A673 (cell line): ENCODE results near the gene RALB.

Experiments used
- EZH2 ChIP-seq: fragments of 200-600 bp; sonication (generic); IDR thresholded peaks from 2 replicates; pipeline ENCODE4 v1.6.1; 2017; ENCODE audit warnings: borderline replicate concordance, low read depth, mild to moderate bottlenecking, mixed read lengths, antibody characterized with exemption, low read length; ENCODE audit not compliant: poor library complexity, severe bottlenecking
- TF ChIP-seq, protein P1 (sequence below): fragments of 300-800, 200-600 bp; sonication (generic); conservative IDR thresholded peaks from 2 replicates; pipeline ENCODE4 v1.5.1; 2017; ENCODE audit warnings: low read depth, mild to moderate bottlenecking, antibody characterized with exemption, low read length, moderate library complexity, mixed read lengths

DNA sequence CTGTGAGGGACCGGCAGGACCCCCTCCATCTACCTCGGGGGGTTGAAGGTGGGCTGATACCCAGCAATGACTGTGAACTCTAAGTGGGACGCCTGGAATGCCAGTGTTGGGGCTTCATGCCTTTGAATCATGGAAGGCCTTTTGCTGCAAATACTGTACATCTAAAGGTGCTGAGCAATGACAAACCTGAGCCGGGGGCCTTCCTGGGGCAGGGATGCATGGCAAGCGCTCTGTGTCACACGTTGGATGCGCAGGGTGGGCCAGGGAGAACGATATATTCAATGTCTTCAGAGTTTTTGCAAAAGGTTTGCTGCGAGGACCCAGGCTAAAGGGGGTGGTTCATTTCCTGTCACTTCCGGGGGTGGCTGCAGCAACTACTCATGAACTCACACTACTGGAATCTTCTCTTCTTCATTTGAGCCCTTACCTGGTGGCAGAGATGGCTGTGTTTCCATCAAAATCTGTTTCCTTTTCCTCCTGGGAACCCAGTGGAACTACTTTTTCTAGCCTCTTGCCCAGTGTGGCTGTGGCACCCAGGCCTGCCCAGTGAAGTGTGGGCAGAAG is 69.2 kb downstream of the RALB start:
- TF ChIP-seq, protein P1, sequence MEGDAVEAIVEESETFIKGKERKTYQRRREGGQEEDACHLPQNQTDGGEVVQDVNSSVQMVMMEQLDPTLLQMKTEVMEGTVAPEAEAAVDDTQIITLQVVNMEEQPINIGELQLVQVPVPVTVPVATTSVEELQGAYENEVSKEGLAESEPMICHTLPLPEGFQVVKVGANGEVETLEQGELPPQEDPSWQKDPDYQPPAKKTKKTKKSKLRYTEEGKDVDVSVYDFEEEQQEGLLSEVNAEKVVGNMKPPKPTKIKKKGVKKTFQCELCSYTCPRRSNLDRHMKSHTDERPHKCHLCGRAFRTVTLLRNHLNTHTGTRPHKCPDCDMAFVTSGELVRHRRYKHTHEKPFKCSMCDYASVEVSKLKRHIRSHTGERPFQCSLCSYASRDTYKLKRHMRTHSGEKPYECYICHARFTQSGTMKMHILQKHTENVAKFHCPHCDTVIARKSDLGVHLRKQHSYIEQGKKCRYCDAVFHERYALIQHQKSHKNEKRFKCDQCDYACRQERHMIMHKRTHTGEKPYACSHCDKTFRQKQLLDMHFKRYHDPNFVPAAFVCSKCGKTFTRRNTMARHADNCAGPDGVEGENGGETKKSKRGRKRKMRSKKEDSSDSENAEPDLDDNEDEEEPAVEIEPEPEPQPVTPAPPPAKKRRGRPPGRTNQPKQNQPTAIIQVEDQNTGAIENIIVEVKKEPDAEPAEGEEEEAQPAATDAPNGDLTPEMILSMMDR = no peak
- no peak for TF ChIP-seq EZH2
